ENCODE data around the gene WFDC10B. TPM values are rescaled to one million over a fixed set of nuclear protein-coding genes. Genes with fewer than 3 reads are reported as not detected.

WFDC10B gene
- total RNA-seq (2022; extraction: Qiagen RNA extraction; ENCODE audit: low read depth): not detected in 5 replicates

GRCh38 chr20:45704969-45705637 lies at the start of gene WFDC10B:
TSS of gene WFDC10B (minus strand) at chr20:45705019. CDS start at chr20:45685992, 19,027 bp downstream.

GRCh38 chr20:45722047-45722446 lies 17.2 kb upstream of the WFDC10B start, which contains the start of gene SPINT4:
TSS of gene SPINT4 (plus strand) at chr20:45722347. CDS start at chr20:45722368, 21 bp downstream.

GRCh38 chr20:45701873-45702272 lies 2.9 kb downstream of the WFDC10B start, which contains the start of gene WFDC13:
TSS of gene WFDC13 (plus strand) at chr20:45702038. CDS start at chr20:45702124, 86 bp downstream.

GRCh38 chr20:45670139-45670538 lies 34.7 kb downstream of the WFDC10B start, which contains the start of gene WFDC11:
TSS of gene WFDC11 (minus strand) at chr20:45670239. CDS start at chr20:45650600, 19,639 bp downstream.

Other genes starting within 250 kb of the WFDC10B start
- not detected in 5 replicates for gene WFDC2, start 235.3 kb downstream of the WFDC10B start, total RNA-seq (2022; extraction: Qiagen RNA extraction; ENCODE audit: low read depth)
- not detected in 5 replicates for gene SPINT3, start 189.4 kb downstream of the WFDC10B start, total RNA-seq (2022; extraction: Qiagen RNA extraction; ENCODE audit: low read depth)
- gene WFDC6, start 165.5 kb downstream of the WFDC10B start, total RNA-seq (2022; extraction: Qiagen RNA extraction; ENCODE audit: low read depth): not detected in 5 replicates
- gene EPPIN, start 157.6 kb downstream of the WFDC10B start, total RNA-seq (2022; extraction: Qiagen RNA extraction; ENCODE audit: low read depth): not detected in 5 replicates
- not detected in 5 replicates for gene WFDC8, start 125.7 kb downstream of the WFDC10B start, total RNA-seq (2022; extraction: Qiagen RNA extraction; ENCODE audit: low read depth)
- gene WFDC10A, start 75.3 kb downstream of the WFDC10B start, total RNA-seq (2022; extraction: Qiagen RNA extraction; ENCODE audit: low read depth): not detected in 5 replicates
- gene WFDC9, start 73.7 kb downstream of the WFDC10B start, total RNA-seq (2022; extraction: Qiagen RNA extraction; ENCODE audit: low read depth): not detected in 5 replicates
- gene WFDC11, start 34.8 kb downstream of the WFDC10B start, total RNA-seq (2022; extraction: Qiagen RNA extraction; ENCODE audit: low read depth): not detected in 5 replicates
- gene WFDC13, start 3.0 kb downstream of the WFDC10B start, total RNA-seq (2022; extraction: Qiagen RNA extraction; ENCODE audit: low read depth): not detected in 5 replicates
- not detected in 5 replicates for gene SPINT4, start 17.3 kb upstream of the WFDC10B start, total RNA-seq (2022; extraction: Qiagen RNA extraction; ENCODE audit: low read depth)
- 0.28 TPM in 1 of 5 replicates, not detected in the others for gene WFDC3, start 86.9 kb upstream of the WFDC10B start, total RNA-seq (2022; extraction: Qiagen RNA extraction; ENCODE audit: low read depth)
- gene DNTTIP1, start 86.9 kb upstream of the WFDC10B start, total RNA-seq (2022; extraction: Qiagen RNA extraction; ENCODE audit: low read depth): 32.5 to 40.1 TPM (median 37.4 TPM) in 5 replicates
- 226 to 288 TPM (median 250 TPM) in 5 replicates for gene UBE2C, start 107.6 kb upstream of the WFDC10B start, total RNA-seq (2022; extraction: Qiagen RNA extraction; ENCODE audit: low read depth)
- 0.22 to 0.48 TPM (median 0.31 TPM) in 3 of 5 replicates, not detected in the others for gene TNNC2, start 122.3 kb upstream of the WFDC10B start, total RNA-seq (2022; extraction: Qiagen RNA extraction; ENCODE audit: low read depth)
- 9.4 to 12.4 TPM (median 10.7 TPM) in 5 replicates for gene SNX21, start 128.8 kb upstream of the WFDC10B start, total RNA-seq (2022; extraction: Qiagen RNA extraction; ENCODE audit: low read depth)
- gene ACOT8, start 152.4 kb upstream of the WFDC10B start, total RNA-seq (2022; extraction: Qiagen RNA extraction; ENCODE audit: low read depth): 15.4 to 20.0 TPM (median 17.7 TPM) in 5 replicates
- 1.4 to 1.6 TPM (median 1.6 TPM) in 5 replicates for gene ZSWIM3, start 152.6 kb upstream of the WFDC10B start, total RNA-seq (2022; extraction: Qiagen RNA extraction; ENCODE audit: low read depth)
- gene ZSWIM1, start 176.2 kb upstream of the WFDC10B start, total RNA-seq (2022; extraction: Qiagen RNA extraction; ENCODE audit: low read depth): 6.1 to 7.0 TPM (median 6.6 TPM) in 5 replicates
- 0.23 to 0.87 TPM (median 0.66 TPM) in 5 replicates for gene SPATA25, start 182.6 kb upstream of the WFDC10B start, total RNA-seq (2022; extraction: Qiagen RNA extraction; ENCODE audit: low read depth)
- gene NEURL2, start 186.2 kb upstream of the WFDC10B start, total RNA-seq (2022; extraction: Qiagen RNA extraction; ENCODE audit: low read depth): 0.88 to 1.5 TPM (median 1.4 TPM) in 5 replicates
- 92.6 to 141 TPM (median 119 TPM) in 5 replicates for gene CTSA, start 186.3 kb upstream of the WFDC10B start, total RNA-seq (2022; extraction: Qiagen RNA extraction; ENCODE audit: low read depth)
- 1.3 to 2.3 TPM (median 2.0 TPM) in 5 replicates for gene PLTP, start 207.1 kb upstream of the WFDC10B start, total RNA-seq (2022; extraction: Qiagen RNA extraction; ENCODE audit: low read depth)
- gene PCIF1, start 229.7 kb upstream of the WFDC10B start, total RNA-seq (2022; extraction: Qiagen RNA extraction; ENCODE audit: low read depth): 27.7 to 35.6 TPM (median 32.2 TPM) in 5 replicates

Measured in A549 treated with RU486 at 1 μM for 4 hours (cell line).